ENCODE measurements around the gene SUSD1.
A peak's percentile ranks its signal among the peaks of the same experiment; 100 is the strongest.
"Not testable (repeated sequence)": the region's sequence is repeated elsewhere in the genome, so short reads cannot be mapped to it uniquely, and the experiment has no call there.

Gene SUSD1

DNA sequence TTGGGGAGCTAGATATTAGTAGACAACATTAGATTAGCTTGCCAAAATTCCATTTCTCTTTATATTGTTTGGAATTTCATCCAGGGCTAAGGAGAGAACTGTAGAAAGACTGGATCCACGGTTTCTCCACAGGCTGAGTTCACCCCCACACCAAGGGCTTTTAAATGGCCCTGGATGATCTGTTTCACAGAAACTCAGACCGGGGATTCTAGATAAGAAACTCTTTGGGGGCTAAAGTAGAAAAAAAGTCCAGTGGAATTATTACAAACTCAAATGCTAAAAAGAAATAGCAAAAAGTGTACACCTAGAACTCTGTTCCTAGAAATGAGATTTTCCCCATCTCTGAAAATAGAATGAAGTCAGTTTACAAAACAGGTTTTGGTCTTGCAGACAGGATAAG is 80.9 kb downstream of the SUSD1 start:
- no peak for DNase-seq

DNA sequence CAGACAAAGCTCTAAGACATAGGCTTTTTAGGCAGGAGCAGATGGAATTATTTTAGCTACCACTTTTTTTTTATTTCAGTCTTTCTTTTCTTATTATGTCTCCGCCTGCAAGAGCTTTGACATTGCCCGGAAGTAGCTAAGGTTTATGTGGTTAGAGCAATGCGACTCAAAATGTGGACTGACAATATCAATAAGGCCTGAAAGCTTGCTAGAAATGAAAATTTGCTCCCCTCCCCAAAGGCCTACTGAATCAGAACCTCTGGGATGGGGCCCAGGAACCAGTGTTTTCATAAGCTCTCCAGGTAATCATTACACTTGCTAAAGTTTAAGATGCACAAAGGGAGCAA is 81.3 kb downstream of the SUSD1 start:
- no peak for DNase-seq

DNA sequence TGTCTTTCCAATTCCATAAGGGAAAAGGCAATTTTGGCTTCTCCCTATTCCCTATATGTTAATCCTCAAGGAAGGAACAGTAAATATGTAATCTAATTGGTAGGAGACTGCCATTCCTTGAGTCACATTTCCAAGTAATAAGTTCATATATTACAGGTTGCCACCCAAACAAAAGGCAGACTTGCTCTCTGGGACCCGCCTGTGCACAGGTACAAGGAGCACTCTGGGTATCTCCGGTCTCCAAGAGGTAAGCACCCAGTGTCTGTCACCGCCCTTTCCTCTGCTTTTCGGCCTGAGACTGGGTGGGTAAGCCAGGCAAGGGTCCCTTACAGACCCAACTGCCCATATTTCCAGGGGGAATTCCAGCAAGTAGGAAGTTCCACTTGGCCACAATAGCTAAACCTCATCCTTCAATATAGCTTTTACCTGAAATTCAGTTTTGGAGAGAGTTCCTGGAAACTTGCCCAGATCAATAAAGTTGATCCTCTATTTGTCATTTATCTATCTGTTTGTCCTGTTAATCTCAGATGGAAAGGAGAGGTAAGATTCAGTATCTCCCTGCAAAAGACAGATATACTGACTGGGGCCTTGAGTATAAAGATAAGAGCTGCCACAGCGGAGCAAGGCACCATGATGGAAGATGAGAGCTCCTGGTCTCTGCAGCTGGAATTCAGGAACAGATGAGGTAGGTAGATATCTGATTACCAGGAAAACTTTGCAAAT is 81.8 kb downstream of the SUSD1 start:
- DNase-seq, result no peak

DNA sequence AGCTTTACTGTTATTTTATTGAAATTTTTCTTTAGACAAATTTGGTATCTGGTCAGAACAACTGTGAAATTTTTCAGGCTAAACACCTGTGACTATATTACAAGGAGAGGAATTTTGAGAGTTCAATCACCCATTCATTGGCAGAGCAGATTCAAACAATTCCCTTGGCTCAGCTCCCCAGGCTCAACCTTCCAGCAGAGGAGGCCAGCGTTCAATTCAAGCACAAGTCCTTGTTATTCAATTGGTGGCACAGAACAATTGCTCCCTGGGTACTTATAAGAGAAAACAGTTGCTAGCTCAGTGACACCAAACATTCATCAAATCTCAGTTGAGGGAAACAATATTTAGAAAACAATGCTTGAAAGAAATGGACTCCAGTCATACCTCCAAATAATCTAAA is 83.3 kb downstream of the SUSD1 start:
- no peak for DNase-seq

DNA sequence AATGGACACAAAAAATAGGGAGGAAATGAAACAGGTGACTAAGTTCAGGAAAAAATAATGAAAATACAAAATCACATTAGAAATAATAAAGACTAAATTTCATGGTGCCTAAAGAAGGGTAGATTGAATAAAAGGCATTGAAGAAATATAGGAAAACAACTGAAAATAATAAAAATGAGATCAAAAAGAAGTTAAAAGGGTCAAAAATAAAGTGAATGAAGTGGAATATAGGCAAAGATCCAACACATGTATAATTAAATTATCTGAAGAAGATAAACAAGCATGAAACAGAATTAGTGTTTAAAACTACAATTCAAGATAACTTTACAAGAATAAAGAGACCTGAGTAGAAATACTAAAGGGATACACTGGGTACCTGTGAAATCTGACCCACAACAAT is 87.6 kb downstream of the SUSD1 start:
- DNase-seq, result no peak

DNA sequence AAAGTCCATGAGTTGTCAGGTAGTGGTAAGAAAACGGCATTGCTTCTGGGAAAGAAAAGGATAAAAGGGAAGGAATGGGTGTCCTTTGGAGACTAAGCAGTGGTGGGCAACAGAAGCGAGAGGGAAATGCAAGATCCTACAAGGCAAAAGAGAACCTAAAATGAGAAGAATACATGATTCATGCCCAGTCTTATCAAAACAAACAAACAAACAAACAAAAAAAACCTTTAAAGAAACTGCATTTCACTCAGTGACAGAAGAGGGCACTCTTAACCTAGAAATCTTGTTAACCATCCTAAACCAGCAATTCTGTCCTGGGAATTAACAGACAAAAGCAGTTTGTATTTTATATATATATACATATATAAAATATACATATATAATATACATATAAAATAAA is 88.5 kb downstream of the SUSD1 start:
- no peak for DNase-seq

DNA sequence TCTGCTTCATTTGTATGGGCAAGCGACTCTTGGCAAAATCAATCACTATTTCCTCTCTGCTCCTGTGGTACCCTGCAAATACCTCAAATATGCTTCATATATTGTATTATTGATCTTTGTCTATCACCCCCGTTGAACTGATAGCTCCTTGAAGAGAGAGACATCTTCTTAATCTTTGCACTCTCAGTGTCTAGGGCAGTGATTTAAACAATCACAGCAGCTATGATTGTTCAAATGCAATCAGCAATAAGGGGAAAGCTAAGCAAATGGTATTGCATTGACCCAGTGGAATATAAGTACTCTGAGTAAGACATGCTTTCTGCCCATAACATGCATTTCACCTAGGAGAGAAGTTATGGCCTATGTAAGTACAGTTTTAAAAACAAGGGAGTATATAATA is 90.2 kb downstream of the SUSD1 start:
- DNase-seq, result no peak

DNA sequence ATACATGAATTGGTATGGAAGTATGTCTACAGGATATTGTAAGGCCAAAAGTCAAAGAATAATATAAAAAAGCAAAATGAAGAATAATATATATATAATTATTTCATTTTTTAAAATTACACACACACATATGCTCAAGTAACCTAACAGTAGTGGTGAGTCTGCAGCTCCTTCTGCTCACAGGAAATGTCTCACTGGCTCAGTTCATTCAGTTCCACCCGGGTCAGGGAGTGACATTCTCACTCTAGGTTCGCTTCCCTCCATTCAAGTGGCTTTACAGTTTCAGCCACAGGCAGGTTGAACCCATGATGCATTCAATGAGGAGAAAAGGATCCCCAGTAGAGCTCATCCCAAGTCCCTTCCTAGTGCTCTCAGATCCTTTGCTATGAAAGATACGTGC is 90.8 kb downstream of the SUSD1 start:
- DNase-seq, result no peak

DNA sequence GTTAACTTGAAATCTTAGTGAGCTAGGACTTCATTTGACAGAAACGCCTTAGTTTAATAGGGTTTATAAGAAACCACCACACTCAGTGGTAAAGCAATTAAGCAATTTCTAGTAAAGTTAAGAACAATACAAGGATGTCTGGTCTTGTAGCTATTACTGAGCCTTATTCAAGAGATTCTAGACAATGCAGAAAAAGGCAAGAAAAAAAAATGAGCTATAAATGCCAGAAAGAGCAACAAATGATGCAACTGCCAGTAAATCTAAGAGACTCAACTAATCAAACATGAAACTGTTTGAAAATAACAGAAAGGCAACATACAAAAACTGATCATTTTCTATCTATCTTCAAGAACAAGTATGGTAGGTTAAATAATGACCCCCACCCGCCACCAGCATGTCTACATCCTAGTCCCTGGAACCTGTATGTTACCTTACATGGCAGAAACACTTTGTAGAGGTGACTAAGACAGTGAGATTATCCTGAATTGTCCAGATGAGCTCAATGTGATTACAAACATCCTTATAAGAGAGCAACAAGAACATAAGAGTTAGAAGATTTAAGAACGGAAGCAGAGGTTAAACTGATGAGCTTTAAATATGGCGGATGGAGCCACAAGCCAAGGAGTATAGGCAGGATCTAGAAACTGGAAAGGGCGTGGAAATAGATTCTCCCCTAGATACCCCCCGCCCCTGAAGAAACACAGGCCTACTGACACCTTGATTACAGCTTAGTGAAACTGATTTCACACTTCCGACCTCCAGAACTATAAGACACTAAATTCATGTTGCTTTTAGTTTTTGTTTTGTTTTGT is 93.0 kb downstream of the SUSD1 start:
- no peak for DNase-seq

DNA sequence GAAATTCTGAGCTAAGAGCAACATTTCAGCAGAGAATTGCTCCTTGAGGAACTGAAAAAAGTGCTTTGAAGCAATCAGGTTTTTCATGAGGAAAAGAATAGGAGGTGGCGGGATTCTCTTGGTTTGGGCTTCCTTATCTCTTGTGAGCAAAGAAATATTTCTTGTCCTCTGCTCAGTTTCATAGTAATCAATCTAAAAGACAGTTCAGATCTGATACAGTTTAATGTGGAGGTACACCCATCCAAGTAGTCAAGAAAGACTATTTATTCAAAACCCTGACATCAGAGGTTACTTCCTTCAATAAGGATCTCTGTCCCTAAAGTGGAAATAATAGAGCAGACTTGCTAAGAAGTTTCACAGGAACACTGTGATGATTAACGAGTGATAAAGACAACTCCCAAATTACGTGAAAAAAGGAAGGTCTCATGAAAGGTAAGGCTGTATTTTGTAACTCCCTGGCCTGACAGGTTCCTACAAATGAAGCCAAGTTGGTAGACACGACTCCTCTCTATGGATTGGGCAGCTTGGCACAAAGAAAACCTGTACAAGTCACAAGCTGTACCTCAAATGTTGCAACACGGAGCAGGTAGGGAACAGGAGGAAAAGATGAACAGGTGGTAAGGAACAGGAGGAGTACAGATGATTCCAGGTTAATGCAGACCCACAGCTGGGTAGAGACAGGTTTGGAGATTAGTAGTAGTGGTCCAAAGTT is 94.1 kb downstream of the SUSD1 start:
- DNase-seq, result no peak

DNA sequence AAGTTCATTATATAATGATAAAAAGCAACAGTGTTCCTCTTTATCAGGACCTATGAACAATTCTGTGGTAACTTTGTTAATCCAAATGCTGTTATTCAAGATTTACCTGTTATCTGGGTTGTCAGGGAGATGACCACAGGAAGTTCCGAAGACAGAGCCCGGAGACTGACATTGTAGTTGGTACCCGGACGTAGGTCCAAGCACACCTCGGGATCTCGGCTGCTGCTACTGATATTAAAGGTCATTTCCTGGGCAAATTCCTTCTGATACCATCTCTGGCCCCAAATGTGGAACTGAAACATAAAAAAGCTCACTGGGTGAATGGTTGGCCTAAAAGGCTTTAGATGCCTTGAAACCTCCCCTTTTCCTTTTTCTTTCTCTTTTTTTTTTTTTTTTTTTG is 96.7 kb downstream of the SUSD1 start:
- no peak for DNase-seq

DNA sequence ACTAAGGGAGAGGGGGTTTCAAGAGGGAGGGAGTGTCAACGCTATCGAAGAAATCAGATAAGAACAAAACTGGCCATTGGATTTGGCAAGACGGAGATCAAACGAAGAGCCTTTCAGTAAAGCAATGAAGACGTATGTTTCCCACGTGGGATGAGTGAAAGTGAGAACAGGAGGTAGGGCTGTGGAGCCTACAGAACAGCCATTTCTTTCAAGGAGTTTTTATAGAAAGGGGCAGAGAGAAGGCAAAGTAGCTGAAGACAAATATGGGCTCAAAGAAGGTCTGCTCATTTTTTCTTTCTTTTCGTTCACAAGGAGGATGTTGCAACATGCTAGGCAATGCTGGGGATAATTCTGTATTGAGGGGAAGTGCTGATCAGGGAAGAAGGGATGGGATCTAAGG is 98.3 kb downstream of the SUSD1 start:
- no peak for DNase-seq

DNA sequence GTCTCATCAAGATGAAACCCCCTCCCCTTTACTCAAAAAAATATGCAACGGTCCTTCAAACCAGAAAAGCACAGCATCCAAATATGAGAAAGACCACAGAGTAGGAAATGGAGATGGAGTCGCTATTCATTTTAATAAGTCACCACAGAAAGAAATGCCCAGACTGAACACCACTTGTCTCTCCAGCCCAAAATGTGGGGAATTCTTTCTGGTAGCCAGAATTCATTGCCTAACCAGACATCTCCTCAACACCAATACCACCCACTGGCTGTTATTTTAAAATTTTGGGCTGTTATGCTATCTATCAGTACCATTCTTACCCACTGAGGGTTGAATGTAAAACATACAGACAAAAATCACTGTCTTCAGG is 100.1 kb downstream of the SUSD1 start:
- no peak for DNase-seq

DNA sequence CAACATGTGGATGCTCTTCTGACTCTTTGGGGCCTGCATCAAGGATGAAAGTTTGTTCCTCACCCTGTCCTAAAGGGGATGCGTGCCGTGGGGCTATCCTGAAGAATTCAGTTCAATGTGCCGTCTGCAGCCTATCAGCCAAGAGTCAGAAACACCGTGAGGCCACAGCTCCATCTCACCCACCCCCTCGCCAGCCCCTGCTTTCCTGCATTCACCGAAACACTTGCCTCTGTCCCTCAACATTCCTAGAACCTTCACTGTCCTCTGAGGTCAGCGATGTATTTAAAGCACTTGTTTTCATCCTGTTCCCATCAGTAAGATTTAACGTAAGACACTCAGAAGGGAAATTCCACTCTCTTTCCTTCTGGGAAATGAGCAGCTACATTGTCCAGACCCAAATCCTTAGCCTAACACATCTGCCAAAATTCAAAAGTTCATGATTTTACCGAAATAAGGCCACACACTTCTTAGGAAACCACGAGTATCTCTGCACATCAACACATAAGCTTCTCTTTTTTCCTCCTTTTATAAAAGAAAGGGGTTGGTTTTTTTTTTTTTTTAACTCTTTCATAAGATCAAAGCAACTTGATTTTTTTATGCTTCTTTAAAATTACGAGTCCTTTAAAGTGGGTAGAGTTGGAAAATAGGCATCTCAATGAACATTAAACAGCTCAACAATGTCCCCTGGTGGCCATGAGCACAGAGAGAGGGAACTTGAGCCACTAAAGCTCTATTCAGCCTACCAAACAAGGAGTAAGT is 100.7 kb downstream of the SUSD1 start:
- peak; percentile 62 to 64 for DNase-seq

DNA sequence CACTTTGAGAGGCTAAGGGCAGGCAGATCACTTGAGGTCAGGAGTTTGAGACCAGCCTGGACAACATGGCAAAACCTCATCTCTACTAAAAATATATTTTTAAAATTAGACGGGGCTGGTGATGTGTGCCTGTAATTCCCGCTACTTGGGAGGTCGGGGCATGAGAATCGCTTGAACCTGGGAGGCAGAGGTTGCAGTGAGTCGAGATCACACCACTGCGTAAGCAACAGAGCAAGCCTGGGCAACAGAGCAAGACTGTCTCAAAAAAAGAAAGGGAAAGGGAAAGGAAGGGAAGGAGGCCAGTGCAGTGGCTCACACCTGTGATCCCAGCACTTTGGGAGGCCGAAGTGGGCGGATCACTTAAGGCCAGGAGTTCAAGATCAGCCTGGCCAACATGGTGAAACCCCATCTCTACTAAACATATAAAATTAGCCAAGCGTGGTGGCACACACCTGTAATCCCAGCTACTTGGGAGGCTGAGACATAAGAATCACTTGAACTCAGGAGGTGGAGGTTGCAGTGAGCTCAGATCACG is 101.4 kb downstream of the SUSD1 start:
- not testable (repeated sequence) for DNase-seq

DNA sequence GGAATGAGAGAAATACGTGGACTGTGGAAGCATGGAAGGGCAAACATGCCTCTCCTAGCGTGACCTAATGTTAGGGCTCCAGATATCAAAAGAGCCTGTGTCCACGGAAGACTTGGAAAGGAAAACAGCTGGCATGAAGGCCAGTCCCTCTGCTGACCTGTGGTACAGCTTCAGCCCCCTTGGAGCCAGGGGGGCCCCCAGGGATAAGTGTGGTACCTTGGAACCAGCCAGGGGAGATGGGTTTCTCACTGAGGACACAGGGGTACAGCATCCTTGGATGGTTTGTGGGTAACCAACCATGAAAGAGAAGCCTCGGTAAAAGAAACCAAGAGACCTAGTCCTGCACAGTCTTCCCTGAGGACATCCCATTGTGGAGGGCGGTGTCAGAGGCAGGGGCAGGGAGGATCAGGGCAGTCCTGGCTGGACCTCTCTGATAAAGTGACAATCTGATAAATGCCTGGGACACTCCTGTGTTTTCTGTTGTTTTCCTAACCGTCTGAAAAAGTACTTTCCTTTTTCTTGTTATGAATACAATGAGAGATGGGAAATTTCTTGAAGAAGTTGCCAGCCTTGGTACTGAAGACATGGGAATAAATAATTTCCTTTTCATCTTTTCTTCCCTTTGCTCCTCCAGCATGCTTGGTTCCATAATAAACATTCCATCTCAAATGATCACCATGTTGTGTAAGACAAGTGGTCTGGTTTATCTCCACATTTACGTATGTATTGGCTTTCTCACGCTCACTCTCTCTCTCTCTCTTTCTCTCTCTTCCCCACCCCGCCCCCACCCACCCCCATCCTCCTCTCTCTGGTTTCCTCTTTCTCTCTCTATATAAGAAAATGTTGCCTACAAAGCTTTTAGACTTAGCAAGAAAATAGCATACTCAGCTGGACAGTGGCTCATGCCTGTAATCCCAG is 102.1 kb downstream of the SUSD1 start:
- DNase-seq, result no peak

DNA sequence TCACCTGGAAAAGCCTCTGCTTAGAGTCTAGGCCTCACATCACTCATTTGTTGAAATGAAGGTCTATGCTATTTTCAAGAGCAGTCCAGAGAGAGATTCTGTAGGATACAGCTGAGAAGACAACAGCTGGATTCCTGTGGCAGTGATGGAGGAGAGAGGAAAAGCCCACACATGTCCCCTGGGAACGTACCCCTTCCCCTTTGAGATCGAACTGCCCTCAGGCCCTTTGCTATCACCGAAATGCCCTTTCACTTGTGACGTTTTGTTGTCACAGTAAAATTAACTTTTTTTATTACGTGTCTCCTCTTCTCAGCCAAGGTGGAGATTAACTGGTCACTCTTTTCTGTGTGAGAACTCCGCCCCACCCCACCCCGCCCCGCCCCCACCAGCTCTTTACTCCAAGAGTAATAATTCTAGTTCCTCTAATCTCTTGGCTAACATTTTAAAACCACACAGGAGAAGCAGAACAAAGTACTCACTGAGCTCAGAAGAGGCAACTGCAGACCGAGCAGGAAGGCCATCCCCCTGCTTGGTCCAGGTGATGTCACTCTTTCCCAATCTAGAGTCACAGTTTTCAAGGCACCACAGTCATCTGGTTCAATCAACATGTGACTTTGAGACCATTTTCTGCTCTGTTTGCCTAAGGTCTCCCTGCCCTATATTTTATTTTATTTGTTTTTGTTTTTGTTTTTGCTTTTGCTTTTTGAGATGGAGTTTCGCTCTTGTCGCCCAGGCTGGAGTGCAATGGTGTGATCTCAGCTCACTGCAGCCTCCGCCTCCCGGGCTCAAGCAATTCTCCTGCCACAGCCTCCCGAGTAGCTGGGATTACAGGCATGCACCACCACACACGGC is 105.6 kb downstream of the SUSD1 start:
- no peak for DNase-seq

DNA sequence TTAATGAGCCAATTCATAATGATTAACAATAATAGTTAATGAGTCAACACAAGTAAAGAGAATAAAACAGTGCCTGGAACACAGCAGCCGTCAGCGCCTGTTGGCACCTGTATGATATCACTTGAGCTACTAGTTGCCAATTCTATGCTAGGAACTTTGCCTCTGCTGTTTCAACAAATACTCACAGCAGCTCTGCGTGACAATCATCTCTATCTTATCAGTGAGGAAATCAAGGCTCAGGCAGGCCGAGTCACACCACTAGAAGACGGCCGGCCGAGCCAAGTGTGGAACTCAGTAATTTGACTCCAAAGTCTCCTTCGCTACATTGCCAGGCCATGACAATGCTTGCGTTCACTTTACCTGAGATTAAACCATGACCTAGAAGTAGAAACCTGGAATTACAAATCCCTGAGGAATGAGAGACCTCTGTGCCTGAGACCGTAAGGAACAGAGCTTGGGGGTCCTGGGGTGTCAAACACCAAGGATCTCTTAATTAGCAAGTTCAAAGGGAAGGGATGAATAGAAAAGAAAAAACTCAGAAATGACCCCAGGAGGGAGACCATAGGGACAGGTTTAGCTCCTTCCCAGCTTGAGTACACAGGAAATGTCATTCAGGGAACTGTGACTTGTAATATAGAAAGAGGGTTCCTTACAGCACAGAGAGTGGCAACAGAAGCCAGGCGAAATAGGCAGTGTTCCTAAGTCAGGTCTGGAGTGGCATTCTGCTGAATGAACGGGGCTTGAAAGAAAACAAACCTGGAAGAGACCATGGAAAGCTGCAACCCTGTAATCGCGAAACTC is 109.1 kb downstream of the SUSD1 start:
- DNase-seq, result no peak

DNA sequence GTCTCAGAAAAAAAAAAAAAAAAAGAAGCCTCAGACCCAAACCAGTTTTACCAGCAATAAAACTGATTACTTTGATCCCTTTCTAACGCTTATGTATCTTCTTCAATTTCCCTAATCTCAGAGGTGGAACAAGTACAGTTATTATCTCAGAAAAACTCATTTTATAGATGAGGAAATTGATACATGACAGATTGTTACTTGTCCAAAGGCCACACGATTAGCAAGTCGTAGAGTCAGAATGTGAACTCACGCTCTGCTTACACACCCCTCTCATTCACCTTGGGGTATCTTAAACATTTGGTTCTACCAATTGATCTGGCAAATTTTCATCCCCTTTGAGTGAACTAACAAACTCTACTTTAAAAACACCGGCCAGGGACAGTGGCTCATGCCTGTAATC is 110.2 kb downstream of the SUSD1 start:
- no peak for DNase-seq

DNA sequence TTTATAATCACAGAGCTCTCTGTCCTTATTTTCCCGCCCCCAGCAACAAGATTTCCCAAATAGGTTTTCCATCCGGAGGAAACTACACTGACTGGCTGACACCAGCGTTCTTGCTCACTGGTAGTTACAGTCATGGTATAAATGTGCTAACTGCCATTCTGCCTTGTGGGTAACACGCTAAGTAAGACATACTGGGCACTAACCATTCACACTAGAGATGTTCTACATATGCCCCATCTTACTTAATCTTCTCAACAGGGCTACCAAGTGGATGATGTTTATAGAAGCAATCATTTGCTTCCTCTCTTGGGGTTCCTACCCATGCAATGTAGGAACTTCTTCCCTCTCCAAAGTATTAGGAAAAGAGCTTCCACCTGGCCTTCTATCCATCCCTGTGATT is 111.5 kb downstream of the SUSD1 start:
- DNase-seq, result no peak
